AG09319 (cell line): ENCODE data around the gene AXDND1.

Source experiments
- DNase-seq: peaks from one replicate; pipeline ENCODE4 v3.0.0-alpha.2; 2010; ENCODE audit warnings: low read depth; ENCODE audit errors: extremely low read depth
- TF ChIP-seq, protein P1 (sequence below): IDR thresholded peaks from 2 replicates; pipeline ENCODE4 v1.5.1; 2011; ENCODE audit warnings: low read depth, mild to moderate bottlenecking, inconsistent platforms, low read length, moderate library complexity

Gene AXDND1

DNA sequence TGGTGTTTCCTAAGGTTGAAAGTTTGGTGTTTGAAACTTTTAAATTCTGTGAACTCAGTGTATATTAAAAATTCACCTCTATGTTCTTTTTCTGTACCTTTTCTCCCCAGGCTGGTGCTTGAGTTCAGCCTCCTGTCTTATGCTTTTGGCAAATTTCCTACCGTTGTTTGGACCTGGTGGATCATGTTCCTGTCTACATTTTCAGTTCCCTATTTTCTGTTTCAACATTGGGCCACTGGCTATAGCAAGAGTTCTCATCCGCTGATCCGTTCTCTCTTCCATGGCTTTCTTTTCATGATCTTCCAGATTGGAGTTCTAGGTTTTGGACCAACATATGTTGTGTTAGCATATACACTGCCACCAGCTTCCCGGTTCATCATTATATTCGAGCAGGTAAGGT, 24.9 kb upstream of the AXDND1 start:
- DNase-seq: no peak
- TF ChIP-seq, protein P1, sequence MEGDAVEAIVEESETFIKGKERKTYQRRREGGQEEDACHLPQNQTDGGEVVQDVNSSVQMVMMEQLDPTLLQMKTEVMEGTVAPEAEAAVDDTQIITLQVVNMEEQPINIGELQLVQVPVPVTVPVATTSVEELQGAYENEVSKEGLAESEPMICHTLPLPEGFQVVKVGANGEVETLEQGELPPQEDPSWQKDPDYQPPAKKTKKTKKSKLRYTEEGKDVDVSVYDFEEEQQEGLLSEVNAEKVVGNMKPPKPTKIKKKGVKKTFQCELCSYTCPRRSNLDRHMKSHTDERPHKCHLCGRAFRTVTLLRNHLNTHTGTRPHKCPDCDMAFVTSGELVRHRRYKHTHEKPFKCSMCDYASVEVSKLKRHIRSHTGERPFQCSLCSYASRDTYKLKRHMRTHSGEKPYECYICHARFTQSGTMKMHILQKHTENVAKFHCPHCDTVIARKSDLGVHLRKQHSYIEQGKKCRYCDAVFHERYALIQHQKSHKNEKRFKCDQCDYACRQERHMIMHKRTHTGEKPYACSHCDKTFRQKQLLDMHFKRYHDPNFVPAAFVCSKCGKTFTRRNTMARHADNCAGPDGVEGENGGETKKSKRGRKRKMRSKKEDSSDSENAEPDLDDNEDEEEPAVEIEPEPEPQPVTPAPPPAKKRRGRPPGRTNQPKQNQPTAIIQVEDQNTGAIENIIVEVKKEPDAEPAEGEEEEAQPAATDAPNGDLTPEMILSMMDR: no peak

DNA sequence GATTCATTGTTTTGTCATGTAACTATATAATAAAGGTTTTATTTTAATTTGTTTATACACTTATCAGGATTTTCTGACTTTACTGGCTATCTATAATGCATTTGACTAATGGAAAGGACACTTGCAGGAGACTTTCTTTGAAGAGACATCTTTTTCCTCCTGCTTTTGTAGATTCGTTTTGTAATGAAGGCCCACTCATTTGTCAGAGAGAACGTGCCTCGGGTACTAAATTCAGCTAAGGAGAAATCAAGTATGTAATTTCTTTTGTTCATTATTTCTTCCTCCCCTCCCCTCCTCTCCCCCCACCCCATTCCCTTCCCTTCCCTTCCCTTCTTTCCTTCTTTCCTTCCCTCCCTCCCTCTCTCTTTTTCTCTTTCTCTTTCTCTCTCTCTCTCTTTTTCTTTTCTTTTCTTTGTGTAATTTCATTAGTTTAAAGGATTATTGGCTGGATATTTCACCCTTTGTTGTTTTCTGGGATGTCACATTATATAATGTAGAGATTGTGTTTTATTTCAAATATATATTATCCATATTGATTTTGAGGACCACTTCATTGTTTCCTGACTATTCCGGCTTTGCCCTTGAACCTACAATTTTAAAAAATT, 23.7 kb upstream of the AXDND1 start:
- TF ChIP-seq, protein P1: no peak

DNA sequence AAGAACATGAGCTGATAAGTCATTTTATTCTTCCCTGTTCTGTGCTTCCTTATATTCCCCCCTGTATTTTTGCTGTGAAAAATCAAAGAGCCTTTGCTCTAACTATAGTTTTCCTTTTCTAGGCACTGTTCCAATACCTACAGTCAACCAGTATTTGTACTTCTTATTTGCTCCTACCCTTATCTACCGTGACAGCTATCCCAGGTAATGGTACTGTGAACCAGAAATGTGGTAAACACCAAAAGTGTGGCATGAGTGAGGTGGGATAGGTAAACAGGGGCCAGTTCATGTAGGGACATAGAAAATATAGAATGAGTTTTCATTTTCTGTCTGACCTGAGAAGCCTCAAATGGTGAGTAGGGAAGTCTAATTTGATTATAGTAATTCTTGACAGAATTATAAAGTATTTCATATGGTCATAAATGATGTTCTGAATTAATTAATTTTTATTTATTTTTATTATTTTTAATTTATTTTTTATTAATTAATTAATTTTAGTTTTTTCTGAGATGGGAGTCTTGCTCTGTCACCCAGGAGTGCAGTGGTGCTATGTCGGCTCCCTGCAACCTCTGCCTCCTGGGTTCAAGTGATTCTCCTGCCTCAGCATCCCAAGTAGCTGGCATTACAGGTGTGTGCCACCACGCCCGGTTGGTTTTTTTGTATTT, 22.9 kb upstream of the AXDND1 start:
- DNase-seq: no peak
- TF ChIP-seq, protein P1: no peak

More for the DNA sequence above, 23.7 kb upstream of the AXDND1 start:
- DNase-seq: no peak

DNA sequence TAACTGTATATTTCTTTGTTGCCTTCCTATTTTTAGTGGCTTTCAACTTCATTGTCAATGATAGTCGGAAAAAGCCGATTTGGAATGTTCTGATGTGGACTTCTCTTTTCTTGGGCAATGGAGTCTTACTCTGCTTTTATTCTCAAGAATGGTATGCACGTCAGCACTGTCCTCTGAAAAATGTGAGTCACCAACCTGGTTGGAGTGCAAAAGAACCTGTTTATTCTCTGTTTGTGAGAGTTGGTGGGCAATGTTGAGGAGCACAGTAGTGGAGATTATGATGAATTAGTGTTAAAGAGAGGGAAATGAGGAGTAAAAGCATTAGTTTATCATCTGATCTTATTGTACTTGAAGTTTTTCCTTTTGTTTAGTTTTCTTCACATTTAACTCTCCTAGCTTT, 14.5 kb upstream of the AXDND1 start:
- no peak for DNase-seq
- TF ChIP-seq, protein P1: no peak

DNA sequence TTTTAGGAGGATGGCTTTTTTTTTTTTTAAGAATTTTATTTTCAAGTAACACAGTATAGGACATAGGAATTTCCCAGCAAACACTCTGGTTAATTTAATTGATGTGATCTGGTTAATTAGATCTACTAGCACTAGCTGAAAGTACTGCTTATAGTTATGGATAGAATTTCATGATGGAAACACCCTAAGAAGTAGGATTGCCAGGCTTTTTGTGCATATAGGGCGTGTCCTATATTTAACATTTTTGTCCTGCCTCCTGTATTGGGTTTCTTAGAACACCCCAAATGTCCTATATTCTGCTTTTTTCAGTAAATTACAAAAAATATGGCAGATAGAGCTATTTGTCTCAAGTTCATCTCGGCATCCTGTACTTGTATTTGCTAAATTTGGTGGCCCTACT, 13.5 kb upstream of the AXDND1 start:
- TF ChIP-seq, protein P1: no peak

DNA sequence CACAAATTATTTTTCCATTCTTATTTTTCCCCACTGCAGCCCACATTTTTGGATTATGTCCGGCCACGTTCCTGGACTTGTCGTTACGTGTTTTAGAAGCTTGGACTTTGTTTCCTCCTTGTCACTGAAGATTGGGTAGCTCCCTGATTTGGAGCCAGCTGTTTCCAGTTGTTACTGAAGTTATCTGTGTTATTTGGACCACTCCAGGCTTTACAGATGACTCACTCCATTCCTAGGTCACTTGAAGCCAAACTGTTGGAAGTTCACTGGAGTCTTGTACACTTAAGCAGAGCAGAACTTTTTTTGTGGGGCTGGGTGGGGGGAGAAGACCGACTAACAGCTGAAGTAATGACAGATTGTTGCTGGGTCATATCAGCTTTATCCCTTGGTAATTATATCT, 12.2 kb upstream of the AXDND1 start:
- TF ChIP-seq, protein P1: no peak
- peak; percentile 79 for DNase-seq

More for the DNA sequence above, 13.5 kb upstream of the AXDND1 start:
- DNase-seq: no peak

DNA sequence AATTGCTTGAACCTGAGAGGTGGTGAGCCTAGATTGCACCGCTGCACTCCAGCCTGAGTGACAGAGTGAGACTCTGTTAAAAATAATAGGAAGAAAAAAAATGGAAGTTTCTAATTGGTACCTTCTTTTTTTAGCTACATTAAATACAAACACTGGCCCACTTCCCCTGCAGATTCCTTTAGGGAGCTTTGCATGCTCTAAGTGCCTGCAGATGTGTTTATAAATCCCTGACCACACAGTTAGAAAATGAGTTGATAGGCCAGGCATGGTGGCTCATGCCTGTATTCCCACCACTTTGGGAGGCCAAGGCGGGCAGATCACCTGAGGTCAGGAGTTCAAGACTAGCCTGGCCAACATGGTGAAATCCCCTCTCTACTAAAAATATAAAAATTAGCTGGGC, 4.1 kb upstream of the AXDND1 start:
- DNase-seq: peak; percentile 67
